ENCODE measurements around the gene CAMK1G. TPM values are rescaled to one million over a fixed set of nuclear protein-coding genes. Genes with fewer than 3 reads are reported as not detected.

The CAMK1G gene
- total RNA-seq, 1 experiment from 2014 or later = not detected

- BruUV-seq (replicated peaks) = no TSS peak
- H3K4me3 ChIP-seq (replicated peaks in 1 of 2; ENCODE audit: low read depth in 1 of 2, low read length in 2 of 2) = no peak overlapping the region
- H3K9ac ChIP-seq (ENCODE audit: low read length) = no peak overlapping the region
- no peak for DNase-seq (ENCODE audit: low read depth, low spot score)
- H2AFZ ChIP-seq (ENCODE audit: low read depth, low read length, poor library complexity, severe bottlenecking) = no peak overlapping the region
- no peaks in the 10 kb centered on the region for H3K27me3 ChIP-seq (ENCODE audit: insufficient read depth, low read length)
- ATAC-seq = no peak
- H3K9me2 ChIP-seq (ENCODE audit: insufficient read depth) = no peaks in the 10 kb centered on the region
- CTCF ChIA-PET = no interaction called here
- peaks cover 2 to 8% of the 10 kb centered on the region in 2 experiments; a peak in 2 of 4 replicates for H3K36me3 ChIP-seq (ENCODE audit: control insufficient read depth in 1 of 2, insufficient read depth in 2 of 2, low read length in 2 of 2)
- intact Hi-C loops (cut with micrococcal nuclease) = no loop called here
- no peak overlapping the region for H3K4me2 ChIP-seq (ENCODE audit: low read length)
- TF ChIP-seq SRF (IDR thresholded peaks at IDR 0.05; ENCODE audit: low read depth) = no peak
- TF ChIP-seq CBX3 (IDR thresholded peaks at IDR 0.05; ENCODE audit: low read depth) = no peak
- TF ChIP-seq MAX (IDR thresholded peaks at IDR 0.05) = no peak
- TF ChIP-seq YY1 (IDR thresholded peaks at IDR 0.05; ENCODE audit: extremely low read depth, insufficient replicate concordance, low read depth, low read length) = no peak
- no peak for TF ChIP-seq ZNF274 (IDR thresholded peaks at IDR 0.05; ENCODE audit: low read depth, low read length)
- POLR2A ChIA-PET = no interaction called here
- no peaks in the 10 kb centered on the region for H3K4me1 ChIP-seq (ENCODE audit: control insufficient read depth in 1 of 2, insufficient read depth in 2 of 2, low read length in 2 of 2)
- no peaks in the 10 kb centered on the region for H3K9me3 ChIP-seq (ENCODE audit: control insufficient read depth in 1 of 2, insufficient read depth in 1 of 2, low read depth in 1 of 2, low read length in 2 of 2)
- no peaks in the 10 kb centered on the region for H3K79me2 ChIP-seq (ENCODE audit: insufficient read depth, low read length)
- RAD21 ChIA-PET (ENCODE audit: low non-redundant PET in 1 of 2, low total read pairs in 2 of 2, uncharacterized antibody in 2 of 2, unreplicated experiment in 2 of 2) = no interaction called here
- no peaks in the 10 kb centered on the region for H4K20me1 ChIP-seq (ENCODE audit: insufficient read depth)
- no peak overlapping the region for H3K27ac ChIP-seq (ENCODE audit: low read depth, low read length)
Observed at GRCh38 chr1:209633335-209633997, 50.0 kb downstream of the CAMK1G start.

DNA sequence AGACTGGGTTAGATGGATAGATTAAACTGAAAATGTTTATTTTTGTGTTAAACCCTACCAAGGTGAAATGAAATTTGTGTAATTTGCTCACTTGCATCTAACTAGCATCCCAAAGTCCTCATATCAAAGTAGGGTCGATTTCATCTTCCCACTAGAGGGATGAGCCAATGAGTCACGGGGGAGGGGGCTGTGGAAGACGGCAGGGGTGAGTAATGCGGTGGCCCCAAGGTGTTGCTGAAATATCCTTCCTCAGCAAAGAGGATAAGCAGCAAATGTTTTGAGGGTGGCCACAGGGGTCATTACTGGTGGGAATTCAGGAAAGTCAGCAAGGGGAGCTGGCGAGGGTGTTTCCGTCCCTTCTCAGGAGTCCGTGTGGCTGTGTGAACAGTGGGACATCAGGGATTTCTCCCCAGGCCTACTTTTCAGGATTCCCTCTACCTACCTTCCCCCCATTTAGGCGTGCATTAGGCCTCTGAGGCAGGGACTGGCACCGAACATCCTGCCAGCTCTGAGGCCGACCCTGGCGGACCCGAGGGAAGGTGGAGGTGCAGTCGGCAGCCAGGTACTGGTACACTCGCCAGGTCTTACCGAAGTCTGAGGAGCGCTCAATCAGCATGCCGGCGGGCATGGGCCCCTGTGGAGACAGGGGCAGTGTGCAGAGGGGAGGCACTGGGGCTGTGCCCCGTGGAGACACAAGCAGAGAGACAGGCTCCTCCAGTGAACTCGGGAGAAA lies 50.7 kb downstream of the CAMK1G start:
- CTCF ChIA-PET = no interaction called here
- H3K4me3 ChIP-seq (replicated peaks in 1 of 2; ENCODE audit: low read depth in 1 of 2, low read length in 2 of 2) = no peak overlapping the region
- no peak overlapping the region for H3K4me2 ChIP-seq (ENCODE audit: low read length)
- no peak overlapping the region for H3K9ac ChIP-seq (ENCODE audit: low read length)
- no peaks in the 10 kb centered on the region for H3K27me3 ChIP-seq (ENCODE audit: insufficient read depth, low read length)
- DNase-seq (ENCODE audit: low read depth, low spot score) = no peak
- no peaks in the 10 kb centered on the region for H3K9me2 ChIP-seq (ENCODE audit: insufficient read depth)
- POLR2A ChIA-PET = no interaction called here
- no peaks in the 10 kb centered on the region for H3K4me1 ChIP-seq (ENCODE audit: control insufficient read depth in 1 of 2, insufficient read depth in 2 of 2, low read length in 2 of 2)
- no peak for ATAC-seq
- no peaks in the 10 kb centered on the region for H4K20me1 ChIP-seq (ENCODE audit: insufficient read depth)
- no peaks in the 10 kb centered on the region for H3K79me2 ChIP-seq (ENCODE audit: insufficient read depth, low read length)
- H2AFZ ChIP-seq (ENCODE audit: low read depth, low read length, poor library complexity, severe bottlenecking) = no peak overlapping the region
- intact Hi-C loops (cut with micrococcal nuclease) = no loop called here
- H3K36me3 ChIP-seq (ENCODE audit: control insufficient read depth in 1 of 2, insufficient read depth in 2 of 2, low read length in 2 of 2) = peaks cover 2 to 8% of the 10 kb centered on the region in 2 experiments; a peak in 2 of 4 replicates
- BruUV-seq (replicated peaks) = no TSS peak
- no peaks in the 10 kb centered on the region for H3K9me3 ChIP-seq (ENCODE audit: control insufficient read depth in 1 of 2, insufficient read depth in 1 of 2, low read depth in 1 of 2, low read length in 2 of 2)
- no peak overlapping the region for H3K27ac ChIP-seq (ENCODE audit: low read depth, low read length)
- RAD21 ChIA-PET (ENCODE audit: low non-redundant PET in 1 of 2, low total read pairs in 2 of 2, uncharacterized antibody in 2 of 2, unreplicated experiment in 2 of 2) = no interaction called here
- TF ChIP-seq, protein P1, sequence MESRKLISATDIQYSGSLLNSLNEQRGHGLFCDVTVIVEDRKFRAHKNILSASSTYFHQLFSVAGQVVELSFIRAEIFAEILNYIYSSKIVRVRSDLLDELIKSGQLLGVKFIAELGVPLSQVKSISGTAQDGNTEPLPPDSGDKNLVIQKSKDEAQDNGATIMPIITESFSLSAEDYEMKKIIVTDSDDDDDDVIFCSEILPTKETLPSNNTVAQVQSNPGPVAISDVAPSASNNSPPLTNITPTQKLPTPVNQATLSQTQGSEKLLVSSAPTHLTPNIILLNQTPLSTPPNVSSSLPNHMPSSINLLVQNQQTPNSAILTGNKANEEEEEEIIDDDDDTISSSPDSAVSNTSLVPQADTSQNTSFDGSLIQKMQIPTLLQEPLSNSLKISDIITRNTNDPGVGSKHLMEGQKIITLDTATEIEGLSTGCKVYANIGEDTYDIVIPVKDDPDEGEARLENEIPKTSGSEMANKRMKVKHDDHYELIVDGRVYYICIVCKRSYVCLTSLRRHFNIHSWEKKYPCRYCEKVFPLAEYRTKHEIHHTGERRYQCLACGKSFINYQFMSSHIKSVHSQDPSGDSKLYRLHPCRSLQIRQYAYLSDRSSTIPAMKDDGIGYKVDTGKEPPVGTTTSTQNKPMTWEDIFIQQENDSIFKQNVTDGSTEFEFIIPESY (IDR thresholded peaks at IDR 0.05; ENCODE audit: extremely low read depth, insufficient replicate concordance, low read length) = no peak
- TF ChIP-seq ZFX (IDR thresholded peaks at IDR 0.05) (no peak), ZNF274 (IDR thresholded peaks at IDR 0.05; ENCODE audit: low read depth, low read length) (no peak), EGR1 (IDR thresholded peaks at IDR 0.05; ENCODE audit: low read depth) (no peak), SIN3A (IDR thresholded peaks at IDR 0.05; ENCODE audit: low read depth) (no peak), ELF1 (IDR thresholded peaks at IDR 0.05; ENCODE audit: borderline replicate concordance, low read depth) (no peak), CBX3 (IDR thresholded peaks at IDR 0.05; ENCODE audit: low read depth) (no peak), RAD21 (IDR thresholded peaks at IDR 0.05; ENCODE audit: low read depth) (no peak), YY1 (IDR thresholded peaks at IDR 0.05; ENCODE audit: extremely low read depth, insufficient replicate concordance, low read depth, low read length) (no peak), EZH2phosphoT487 (IDR thresholded peaks at IDR 0.05; ENCODE audit: borderline replicate concordance) (no peak), MAX (IDR thresholded peaks at IDR 0.05) (no peak), EZH2 (IDR thresholded peaks at IDR 0.05) (no peak), JUND (IDR thresholded peaks at IDR 0.05) (no peak)
